Epithelial cell of proximal tubule (primary cell): ENCODE measurements around the gene TUBA3D. TPM values are rescaled to one million over a fixed set of nuclear protein-coding genes. Genes with fewer than 3 reads are reported as not detected.
"Not testable (repeated sequence)": the region's sequence is repeated elsewhere in the genome, so short reads cannot be mapped to it uniquely, and the experiment has no call there.

Source experiments
- DNase-seq: peaks from one replicate; pipeline ENCODE4 v3.0.0-alpha.2; 2011; ENCODE audit warnings: low read depth
- H3K4me3 ChIP-seq: 2 replicates; pipeline ENCODE4 v1.5.1; 2011; ENCODE audit warnings: low read depth, mild to moderate bottlenecking, low read length
- total RNA-seq: library from RNA; depleted of rRNA; stranded (reverse); fragments of >200 nt; gene quantifications from 2 replicates; pipeline ENCODE4 v1.2.3, GENCODE V29; 2015
- TF ChIP-seq, protein P1 (sequence below): conservative IDR thresholded peaks from 2 replicates; pipeline ENCODE4 v1.5.1; 2012; ENCODE audit warnings: low read depth, mild to moderate bottlenecking, low read length

TUBA3D gene
- not detected in 2 replicates for total RNA-seq

DNA sequence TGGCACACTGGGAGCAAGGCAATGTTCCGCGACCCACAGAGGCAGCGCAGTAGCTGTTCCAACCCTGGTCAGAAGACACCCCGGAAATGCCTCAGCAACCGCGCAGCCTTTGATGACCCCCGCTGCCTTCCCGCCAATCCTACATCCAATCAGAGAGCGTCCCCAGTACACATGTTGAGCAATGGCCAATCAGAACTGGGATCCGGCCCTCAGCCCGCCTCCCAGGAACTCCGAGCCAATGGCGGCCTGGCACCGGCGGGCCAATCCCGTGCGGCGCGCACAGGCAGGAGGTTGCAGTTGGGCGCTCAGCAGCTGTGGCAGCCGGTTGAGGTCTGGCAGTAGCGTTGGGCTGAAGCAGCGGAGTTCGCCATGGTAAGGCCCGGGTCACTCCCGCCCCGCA lies at the start of gene TUBA3D:
TSS of gene TUBA3D (plus strand) at position 289 of the 400 bp plus-strand sequence. CDS start at position 370, 81 bp downstream.
- TF ChIP-seq, protein P1, sequence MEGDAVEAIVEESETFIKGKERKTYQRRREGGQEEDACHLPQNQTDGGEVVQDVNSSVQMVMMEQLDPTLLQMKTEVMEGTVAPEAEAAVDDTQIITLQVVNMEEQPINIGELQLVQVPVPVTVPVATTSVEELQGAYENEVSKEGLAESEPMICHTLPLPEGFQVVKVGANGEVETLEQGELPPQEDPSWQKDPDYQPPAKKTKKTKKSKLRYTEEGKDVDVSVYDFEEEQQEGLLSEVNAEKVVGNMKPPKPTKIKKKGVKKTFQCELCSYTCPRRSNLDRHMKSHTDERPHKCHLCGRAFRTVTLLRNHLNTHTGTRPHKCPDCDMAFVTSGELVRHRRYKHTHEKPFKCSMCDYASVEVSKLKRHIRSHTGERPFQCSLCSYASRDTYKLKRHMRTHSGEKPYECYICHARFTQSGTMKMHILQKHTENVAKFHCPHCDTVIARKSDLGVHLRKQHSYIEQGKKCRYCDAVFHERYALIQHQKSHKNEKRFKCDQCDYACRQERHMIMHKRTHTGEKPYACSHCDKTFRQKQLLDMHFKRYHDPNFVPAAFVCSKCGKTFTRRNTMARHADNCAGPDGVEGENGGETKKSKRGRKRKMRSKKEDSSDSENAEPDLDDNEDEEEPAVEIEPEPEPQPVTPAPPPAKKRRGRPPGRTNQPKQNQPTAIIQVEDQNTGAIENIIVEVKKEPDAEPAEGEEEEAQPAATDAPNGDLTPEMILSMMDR: no peak
- DNase-seq: no peak
- no peak within 1 kb of the TSS for H3K4me3 ChIP-seq

DNA sequence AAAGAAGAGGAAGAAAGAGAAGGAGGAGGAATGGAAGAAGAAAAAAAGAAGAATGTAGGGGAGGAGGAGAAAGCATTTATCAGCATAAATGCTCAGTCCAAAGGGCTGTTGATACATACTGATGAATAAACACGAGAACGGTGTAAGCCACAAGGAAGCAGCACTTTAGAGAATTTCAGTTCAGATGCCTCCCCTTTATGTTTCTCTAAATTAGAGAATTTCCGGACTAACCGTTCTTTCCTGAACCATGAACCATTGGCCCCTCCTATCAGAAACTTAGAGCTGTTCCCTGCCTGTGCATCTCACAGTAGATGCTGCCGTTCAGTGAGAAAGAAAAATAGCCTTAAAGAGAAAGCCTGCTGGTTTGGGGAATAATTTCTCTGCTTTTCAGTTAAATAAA lies 49.2 kb upstream of the TUBA3D start:
- no peak for DNase-seq

DNA sequence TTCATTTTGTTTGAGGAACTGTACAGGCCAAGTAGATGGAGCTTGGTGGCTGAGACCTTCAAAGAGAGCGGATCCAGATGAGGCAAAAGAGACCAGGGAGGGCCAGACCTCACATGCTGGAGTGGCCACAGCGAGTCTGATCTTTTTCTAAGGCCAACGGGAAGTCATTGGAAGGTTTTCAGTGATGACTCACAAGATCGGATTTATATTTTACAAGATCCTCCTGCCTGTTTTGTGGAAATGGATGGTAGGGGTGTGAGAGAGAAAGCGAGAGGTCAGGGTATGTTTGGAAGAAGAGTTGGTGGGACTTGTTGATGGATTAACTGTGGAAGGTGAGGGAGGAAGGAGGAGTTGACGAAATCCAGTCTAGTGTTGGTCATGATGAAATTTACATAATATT lies 44.6 kb upstream of the TUBA3D start:
- no peak overlapping the region for H3K4me3 ChIP-seq
- TF ChIP-seq, protein P1: no peak
- no peak for DNase-seq

More for the DNA sequence above, 49.2 kb upstream of the TUBA3D start:
- TF ChIP-seq, protein P1: no peak
- no peak overlapping the region for H3K4me3 ChIP-seq

DNA sequence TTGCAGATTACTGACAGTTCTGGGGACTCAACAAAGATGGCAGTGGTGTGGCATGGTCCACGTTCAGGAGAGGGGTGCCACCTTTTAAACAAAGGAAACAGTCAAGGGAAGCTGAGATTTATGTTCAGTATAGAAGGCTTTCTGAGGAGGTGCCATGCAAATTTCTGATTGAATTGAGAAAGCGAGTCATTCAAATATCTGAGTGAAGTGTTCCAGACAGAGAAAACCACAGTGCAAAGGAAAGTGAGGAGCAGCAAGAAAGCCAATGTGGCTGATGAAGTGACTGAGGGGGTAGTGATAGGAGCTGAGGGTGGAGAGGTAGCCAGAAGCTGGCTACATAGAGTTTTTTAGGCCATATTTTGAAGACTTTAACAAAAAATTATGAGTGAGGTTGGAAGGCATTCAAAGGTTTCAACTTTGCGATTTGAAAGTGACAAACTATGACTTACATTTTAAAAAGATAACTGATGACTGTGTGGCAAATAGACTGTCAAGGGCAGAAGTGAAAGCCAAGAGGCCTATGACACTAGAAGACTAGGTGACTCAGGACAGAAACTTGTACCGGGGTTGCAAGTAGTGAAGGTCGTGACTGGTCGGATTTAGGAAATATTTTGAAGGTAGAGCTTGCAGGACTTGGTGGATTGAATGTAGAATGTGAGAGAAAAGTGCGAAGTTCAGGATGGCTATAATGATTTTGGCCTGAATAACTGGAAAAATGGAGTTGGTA lies 35.0 kb upstream of the TUBA3D start:
- not testable (repeated sequence) for H3K4me3 ChIP-seq, DNase-seq

DNA sequence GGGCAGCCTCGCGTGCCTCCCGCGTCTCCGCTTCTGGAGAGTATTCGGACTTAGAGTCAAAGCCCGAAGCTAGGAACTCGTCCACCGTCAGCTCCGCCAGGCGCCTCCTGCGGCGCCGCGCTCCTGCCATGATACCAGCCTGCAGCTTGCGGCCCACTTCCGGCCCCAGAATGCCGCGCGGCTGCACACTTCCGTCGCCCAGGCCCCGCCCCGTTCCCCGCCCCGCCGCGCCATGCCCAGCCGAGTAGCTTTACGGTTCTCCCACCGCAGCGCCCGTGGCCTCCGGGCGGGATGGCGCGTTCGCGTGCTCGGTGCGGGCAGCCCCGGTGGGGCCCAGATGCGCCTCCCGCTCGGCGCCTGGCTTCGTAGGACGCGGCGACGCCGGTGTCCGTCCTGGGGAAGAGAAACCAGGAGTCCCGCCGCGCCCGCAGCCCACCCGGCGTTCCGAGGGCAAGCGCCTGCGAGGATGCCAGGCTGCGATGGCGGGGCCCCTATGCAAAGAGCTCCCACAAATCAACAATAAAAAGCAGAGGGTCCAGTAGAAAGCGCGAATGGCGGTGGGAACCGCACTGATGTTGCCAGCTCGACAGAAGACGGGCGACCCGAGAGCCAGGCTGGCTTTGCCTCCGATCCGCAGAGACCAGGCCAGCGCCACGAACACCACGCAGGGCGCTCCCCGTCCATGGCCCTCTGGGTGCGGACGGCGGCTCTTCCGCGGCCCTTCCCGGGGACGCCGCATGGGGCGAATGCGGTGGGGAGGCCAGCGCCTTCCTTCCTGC lies 31.0 kb upstream of the TUBA3D start:
- DNase-seq, H3K4me3 ChIP-seq: not testable (repeated sequence)

DNA sequence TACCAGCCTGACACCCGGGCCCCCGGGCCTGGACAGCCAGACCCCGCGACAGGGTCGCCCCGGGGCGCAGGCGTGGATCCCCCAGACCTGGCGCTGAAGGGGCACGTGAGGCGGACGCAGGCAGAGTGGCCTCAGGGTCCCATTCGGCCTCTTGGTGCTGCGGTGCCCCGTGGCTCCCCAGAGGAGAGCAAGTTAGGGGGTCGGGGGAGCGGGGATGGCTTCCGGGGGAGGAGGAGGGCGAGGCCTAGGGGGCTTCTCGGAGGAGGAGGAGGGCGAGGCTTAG lies 30.5 kb upstream of the TUBA3D start:
- not testable (repeated sequence) for H3K4me3 ChIP-seq, DNase-seq

DNA sequence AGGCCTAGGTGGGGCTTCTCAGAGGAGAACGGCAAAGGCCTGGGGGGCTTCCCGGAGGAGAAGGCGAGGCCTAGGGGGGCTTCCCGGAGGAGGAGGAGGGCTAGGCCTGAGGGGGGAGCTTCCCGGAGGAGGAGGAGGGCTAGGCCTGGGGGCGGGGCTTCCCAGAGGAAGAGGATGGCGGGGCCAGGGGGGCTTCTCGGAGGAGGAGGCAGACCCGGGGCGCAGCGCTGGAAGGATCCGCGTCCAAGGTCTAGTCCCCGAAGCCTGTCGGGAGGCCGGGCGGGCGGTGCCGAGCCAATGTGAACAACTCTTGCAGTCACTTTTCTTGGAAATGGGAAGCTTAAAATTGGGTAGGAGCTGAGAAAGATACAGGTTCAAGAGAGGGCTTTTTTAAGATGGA lies 30.0 kb upstream of the TUBA3D start:
- TF ChIP-seq, protein P1: no peak
- no peak for DNase-seq

DNA sequence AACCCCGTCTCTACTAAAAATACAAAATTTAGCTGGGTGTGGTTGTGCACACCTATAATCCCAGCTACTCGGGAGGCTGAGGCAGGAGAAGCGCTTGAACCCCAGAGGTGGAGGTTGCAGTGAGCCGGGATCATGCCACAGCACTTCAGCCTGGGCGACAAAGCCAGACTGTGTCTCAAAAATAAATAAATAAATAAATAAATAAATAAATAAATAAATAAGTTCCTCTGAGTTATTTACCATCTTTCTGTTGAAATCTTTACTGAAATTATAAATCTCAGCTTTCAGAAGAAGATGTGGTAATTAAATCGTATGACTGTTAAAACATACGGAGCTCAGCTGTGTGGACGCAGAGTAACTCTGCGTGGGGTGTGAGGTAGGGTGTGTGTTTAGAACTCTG lies 27.9 kb upstream of the TUBA3D start:
- not testable (repeated sequence) for DNase-seq, H3K4me3 ChIP-seq

More for the DNA sequence above, 30.0 kb upstream of the TUBA3D start:
- H3K4me3 ChIP-seq: no peak overlapping the region

DNA sequence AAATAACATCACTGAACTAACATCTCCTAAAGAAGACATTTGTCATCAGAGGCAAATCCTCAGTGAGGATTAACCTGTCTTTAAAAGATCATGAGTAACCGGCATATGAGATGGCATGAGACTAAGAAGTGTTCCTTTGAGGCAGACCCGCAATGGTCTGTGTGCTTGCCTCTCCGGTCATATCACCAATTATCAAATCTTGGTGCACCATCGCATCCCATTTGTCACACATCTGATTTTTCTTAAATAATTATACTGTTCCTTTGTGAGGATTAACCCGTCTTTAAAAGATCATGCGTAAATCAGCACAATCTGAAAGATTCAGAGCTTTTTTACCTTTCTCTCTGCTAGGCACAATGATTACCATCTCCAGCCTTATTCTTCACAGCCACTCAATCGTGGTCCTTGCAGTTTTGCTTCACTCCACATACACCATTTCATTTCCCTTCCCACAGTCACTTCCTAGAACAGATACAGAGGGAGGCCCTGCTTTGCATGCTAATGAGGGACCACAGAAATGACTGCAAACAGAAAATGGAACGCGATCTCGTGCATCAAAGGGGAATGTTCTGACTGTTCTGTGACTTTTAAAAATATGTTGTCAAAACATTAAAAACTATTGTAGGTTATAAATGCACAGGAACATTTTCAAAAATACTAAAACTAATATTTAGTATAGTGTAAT lies 24.5 kb upstream of the TUBA3D start:
- not testable (repeated sequence) for DNase-seq, H3K4me3 ChIP-seq

DNA sequence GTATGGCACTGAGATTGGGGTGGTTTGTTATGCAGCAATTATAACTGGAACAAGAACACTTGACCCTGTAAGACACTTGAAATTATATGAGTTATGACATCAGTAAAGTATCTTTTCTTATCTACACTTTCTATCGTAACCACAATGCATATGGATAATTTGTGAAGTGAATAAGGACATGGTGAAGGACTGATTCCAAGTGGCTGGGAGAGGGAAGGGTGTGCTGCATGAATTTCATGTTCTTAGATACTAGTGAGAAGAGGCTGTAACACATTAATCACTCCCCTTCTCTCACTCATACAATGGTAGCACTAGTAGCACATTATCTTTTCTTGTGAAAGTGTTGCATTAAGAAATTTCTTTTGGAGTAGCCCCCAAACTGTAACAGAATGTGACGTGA lies 21.0 kb upstream of the TUBA3D start:
- not testable (repeated sequence) for DNase-seq

DNA sequence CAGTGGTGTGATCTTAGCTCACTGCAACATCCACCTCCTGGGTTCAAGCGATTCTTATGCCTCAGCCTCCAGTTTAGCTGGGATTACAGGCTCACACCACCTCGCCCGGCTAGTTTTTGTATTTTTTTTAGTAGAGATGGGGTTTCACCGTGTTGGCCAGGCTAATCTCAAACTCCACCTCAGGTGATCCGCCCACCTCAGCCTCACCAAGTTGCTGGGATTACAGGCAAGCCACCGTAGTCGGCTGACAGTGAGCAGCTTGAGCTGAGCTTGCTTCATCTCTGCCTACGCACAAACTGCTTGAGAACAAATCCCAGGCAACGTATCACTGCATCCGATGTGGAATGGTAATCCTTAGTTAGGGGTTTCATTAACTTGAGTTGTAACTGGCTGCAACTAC lies 8.2 kb upstream of the TUBA3D start:
- not testable (repeated sequence) for H3K4me3 ChIP-seq, DNase-seq

More for the DNA sequence above, 21.0 kb upstream of the TUBA3D start:
- not testable (repeated sequence) for H3K4me3 ChIP-seq

DNA sequence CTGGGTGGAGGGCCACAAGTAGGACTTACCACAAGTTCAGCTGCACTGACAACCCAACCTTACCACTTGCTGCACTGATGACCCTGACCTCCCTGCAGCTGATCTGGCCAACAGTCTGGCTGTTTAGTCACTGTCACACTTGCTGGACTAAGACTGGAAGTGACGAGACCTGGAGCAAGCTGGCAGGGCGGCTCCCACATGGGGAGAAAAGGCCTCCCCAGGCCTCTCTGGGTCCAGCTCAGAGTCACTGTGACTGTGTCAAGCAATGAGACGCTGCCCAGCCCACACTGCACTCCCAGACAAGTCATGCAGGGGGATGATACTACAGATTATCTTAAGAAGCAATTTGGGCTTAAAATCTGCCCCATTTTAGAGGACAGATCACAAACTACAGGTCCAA lies 5.0 kb upstream of the TUBA3D start:
- not testable (repeated sequence) for H3K4me3 ChIP-seq, DNase-seq

DNA sequence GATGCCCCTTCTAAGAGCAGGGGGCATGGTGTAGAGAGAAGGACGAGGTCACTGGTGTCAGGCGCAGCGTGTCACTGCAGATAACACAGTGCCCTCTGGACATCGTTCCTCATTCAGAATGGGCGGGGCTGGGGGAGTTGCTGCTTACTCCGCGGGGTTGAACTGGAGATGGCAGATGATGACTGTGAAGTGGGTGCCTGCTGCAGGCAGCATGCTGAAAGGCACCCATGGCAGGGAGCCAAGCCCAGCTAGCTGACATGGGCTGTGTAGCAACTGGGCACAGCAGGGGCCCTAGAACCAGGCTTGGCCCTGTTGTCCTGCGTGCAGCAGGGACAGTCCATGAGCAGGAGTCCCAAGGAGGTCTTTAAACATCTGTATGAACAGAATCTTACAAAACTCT lies 4.3 kb upstream of the TUBA3D start:
- DNase-seq, H3K4me3 ChIP-seq: not testable (repeated sequence)

DNA sequence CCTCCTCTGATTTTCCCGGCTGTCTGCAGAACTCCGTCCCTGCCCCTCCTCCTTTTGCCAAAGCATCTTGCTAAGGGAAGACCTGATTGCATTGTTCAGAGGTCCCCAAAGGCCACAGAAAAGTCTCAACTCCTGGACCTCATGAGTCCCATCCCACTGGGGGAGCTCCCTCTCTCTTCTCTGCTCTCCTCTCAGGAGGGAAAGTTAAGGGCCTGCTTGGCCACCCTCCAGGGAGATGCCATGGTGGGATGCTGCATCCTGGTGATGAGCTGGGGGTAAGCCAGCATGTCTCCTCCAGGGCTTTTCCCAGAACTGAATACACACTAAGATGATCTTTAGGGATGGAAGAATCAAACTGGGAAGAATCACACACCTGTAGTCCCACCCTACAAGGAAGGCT lies 2.7 kb upstream of the TUBA3D start:
- not testable (repeated sequence) for H3K4me3 ChIP-seq, DNase-seq
